Airway epithelial cell (primary cell): ENCODE data around the gene LDB2. TPM values are rescaled to one million over a fixed set of nuclear protein-coding genes. Genes with fewer than 3 reads are reported as not detected.

Source experiments
- total RNA-seq: library from RNA; depleted of rRNA; stranded (reverse); fragments of >200 nt; gene quantifications from 2 replicates; pipeline ENCODE4 v1.2.3, GENCODE V29; 2015

The LDB2 gene
- not detected in 2 replicates for total RNA-seq

DNA sequence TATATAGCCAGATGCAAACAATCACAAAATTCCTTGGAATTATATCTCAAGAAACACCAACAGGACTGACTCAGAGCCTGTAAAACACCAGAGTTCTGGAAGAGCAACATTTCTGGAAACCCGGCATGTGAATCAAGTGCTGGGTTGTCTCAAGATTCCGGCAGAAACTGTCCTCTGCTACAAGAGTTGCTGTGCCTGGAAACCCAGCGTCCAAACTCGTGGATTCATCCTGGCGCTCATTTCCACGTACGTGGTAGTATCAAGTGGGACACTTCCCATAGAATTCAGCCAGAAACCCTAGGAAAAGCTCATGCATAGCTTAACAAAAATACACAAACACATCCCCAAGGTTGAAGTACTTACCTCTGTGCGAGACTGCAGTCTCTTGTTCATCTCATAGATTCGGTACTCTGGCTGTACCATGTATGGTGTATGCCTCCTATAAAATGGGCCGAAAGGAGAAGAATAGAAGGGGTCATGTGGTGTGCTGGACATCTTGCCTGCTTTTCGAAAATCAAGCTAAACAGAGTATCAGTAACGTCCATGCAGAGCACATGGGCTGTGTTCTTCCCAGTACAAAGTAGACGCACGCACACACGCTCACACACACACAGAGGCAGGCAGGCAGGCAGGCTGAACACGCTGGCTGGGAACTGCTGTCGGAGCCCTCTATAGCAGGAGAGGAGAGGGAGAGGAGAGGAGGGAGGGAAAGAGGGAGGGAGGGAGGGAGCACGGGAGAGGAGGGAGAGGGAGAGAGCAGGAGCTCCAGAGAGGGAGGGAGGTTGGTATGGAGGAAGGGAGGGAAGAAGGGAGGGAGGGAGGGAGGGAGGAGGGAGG is at the start of gene LDB2:
LDB2 (minus strand) TSS at position 655 of the 837 bp plus-strand sequence.

